HepG2 (cell line): ENCODE data around the gene CLPSL2. TPM values are rescaled to one million over a fixed set of nuclear protein-coding genes. Genes with fewer than 3 reads are reported as not detected.
A peak's percentile ranks its signal among the peaks of the same experiment; 100 is the strongest.

Experiments
- AKAP8 ChIP-seq: sonication (generic); formaldehyde crosslinking; IDR thresholded peaks from 2 replicates; pipeline ENCODE4 v1.5.1; 2020; ENCODE audit warnings: mild to moderate bottlenecking, missing genetic modification reagents
- AKNA ChIP-seq: sonication (generic); formaldehyde crosslinking; IDR thresholded peaks from 2 replicates; pipeline ENCODE4 v1.4.0; 2020; ENCODE audit warnings: missing genetic modification reagents, borderline replicate concordance
- BCL6 ChIP-seq: IDR thresholded peaks from 2 replicates; pipeline ENCODE4 v1.6.1; 2016; ENCODE audit warnings: missing genetic modification reagents, missing compliant biosample characterization
- EP300 ChIP-seq, 3 experiments: sonication (generic) in 1 of 3; formaldehyde crosslinking in 1 of 3; IDR thresholded peaks; 2 replicates each; pipeline versions ENCODE4 v1.5.1 to v1.6.1; 2011 to 2020; ENCODE audit warnings: low read depth in 2 of 3, low read length in 2 of 3, borderline replicate concordance in 1 of 3, improper control_type of control experiment in 1 of 3, mild to moderate bottlenecking in 1 of 3, missing genetic modification reagents in 1 of 3, moderate library complexity in 1 of 3
- FOXP1 ChIP-seq, 2 experiments: fragments of 450-650 bp in 1 of 2; IDR thresholded peaks; 2 replicates each; pipeline ENCODE4 v1.6.1; 2017 to 2018; ENCODE audit warnings: antibody characterized with exemption in 1 of 2
- GMEB1 ChIP-seq: sonication (generic); formaldehyde crosslinking; IDR thresholded peaks from 2 replicates; pipeline ENCODE4 v1.5.1; 2020; ENCODE audit warnings: missing genetic modification reagents, mild to moderate bottlenecking, borderline replicate concordance
- JDP2 ChIP-seq: sonication (generic); formaldehyde crosslinking; IDR thresholded peaks from 2 replicates; pipeline ENCODE4 v1.8.1; 2022; ENCODE audit warnings: missing genetic modification reagents, borderline replicate concordance
- KDM3A ChIP-seq: IDR thresholded peaks from 2 replicates; pipeline ENCODE4 v1.6.1; 2018; ENCODE audit warnings: low read depth, missing compliant biosample characterization
- NR2F6 ChIP-seq, 2 experiments: IDR thresholded peaks; 2 replicates each; pipeline ENCODE4 v1.6.1; 2016; ENCODE audit warnings: antibody characterized with exemption in 1 of 2, mild to moderate bottlenecking in 1 of 2
- PITX1 ChIP-seq: sonication (generic); formaldehyde crosslinking; IDR thresholded peaks from 2 replicates; pipeline ENCODE4 v1.5.1; 2020; ENCODE audit warnings: mild to moderate bottlenecking, missing genetic modification reagents
- RBM22 ChIP-seq: fragments of 200-400 bp; formaldehyde crosslinking; optimal IDR thresholded peaks from 2 replicates; pipeline ENCODE3; 2017; ENCODE audit warnings: mild to moderate bottlenecking, low read length, moderate library complexity
- SAFB2 ChIP-seq: sonication (generic); formaldehyde crosslinking; IDR thresholded peaks from 2 replicates; pipeline ENCODE4 v1.5.1; 2020; ENCODE audit warnings: missing genetic modification reagents, low read depth, mild to moderate bottlenecking, borderline replicate concordance
- SNAI1 ChIP-seq: sonication (generic); formaldehyde crosslinking; IDR thresholded peaks from 2 replicates; pipeline ENCODE4 v1.5.0; 2020; ENCODE audit warnings: mild to moderate bottlenecking, missing genetic modification reagents, borderline replicate concordance
- STAG1 ChIP-seq: sonication (generic); formaldehyde crosslinking; IDR thresholded peaks from 2 replicates; pipeline ENCODE4 v1.4.0; 2020; ENCODE audit warnings: missing genetic modification reagents
- ZFP62 ChIP-seq: sonication (generic); formaldehyde crosslinking; IDR thresholded peaks from 2 replicates; pipeline ENCODE4 v1.4.0; 2020; ENCODE audit warnings: missing genetic modification reagents
- ZNF138 ChIP-seq: sonication (generic); formaldehyde crosslinking; IDR thresholded peaks from 2 replicates; pipeline ENCODE4 v1.5.0; 2020; ENCODE audit warnings: mild to moderate bottlenecking, low read depth, missing genetic modification reagents
- ZNF143 ChIP-seq: sonication (generic); formaldehyde crosslinking; IDR thresholded peaks from 2 replicates; pipeline ENCODE4 v1.4.0; 2020; ENCODE audit warnings: missing genetic modification reagents
- ZNF619 ChIP-seq: sonication (generic); formaldehyde crosslinking; IDR thresholded peaks from 2 replicates; pipeline ENCODE4 v1.4.0; 2020; ENCODE audit warnings: mild to moderate bottlenecking, missing genetic modification reagents
- ZNF770 ChIP-seq: sonication (generic); formaldehyde crosslinking; IDR thresholded peaks from 2 replicates; pipeline ENCODE4 v1.5.0; 2020; ENCODE audit warnings: mild to moderate bottlenecking, missing genetic modification reagents
- ZNF83 ChIP-seq: sonication (generic); formaldehyde crosslinking; IDR thresholded peaks from 2 replicates; pipeline ENCODE4 v1.4.0; 2020; ENCODE audit warnings: missing genetic modification reagents, mild to moderate bottlenecking, borderline replicate concordance
- polyA plus RNA-seq, 8 experiments: library from polyadenylated mRNA; depleted of rRNA in 3 of 8; stranded (reverse) in 7 of 8; unstranded in 1 of 8; fragments of >200 nt; fragmentation: Illumina TruSeq in 4 of 8; extraction: Trizol in 4 of 8; gene quantifications; 2 replicates each; pipeline versions ENCODE4 v1.2.1 to v1.2.3, GENCODE V29; 2011 to 2016; ENCODE audit warnings: low read depth in 4 of 8, missing spikeins in 1 of 8, mixed read lengths in 1 of 8; ENCODE audit not compliant: insufficient read depth in 1 of 8
- total RNA-seq, 5 experiments: library from RNA; depleted of rRNA; stranded (reverse); fragments of >200 nt; fragmentation: Illumina TruSeq; extraction: Trizol; gene quantifications; 2 replicates each; pipeline ENCODE4 v1.2.3, GENCODE V29; 2016; ENCODE audit warnings: low read depth in 1 of 5

CLPSL2 gene
- total and polyA plus RNA-seq, 2 of the 13 experiments (the other 11 are each of a cell fraction or from before 2014, with no cell fraction given), result not detected

DNA sequence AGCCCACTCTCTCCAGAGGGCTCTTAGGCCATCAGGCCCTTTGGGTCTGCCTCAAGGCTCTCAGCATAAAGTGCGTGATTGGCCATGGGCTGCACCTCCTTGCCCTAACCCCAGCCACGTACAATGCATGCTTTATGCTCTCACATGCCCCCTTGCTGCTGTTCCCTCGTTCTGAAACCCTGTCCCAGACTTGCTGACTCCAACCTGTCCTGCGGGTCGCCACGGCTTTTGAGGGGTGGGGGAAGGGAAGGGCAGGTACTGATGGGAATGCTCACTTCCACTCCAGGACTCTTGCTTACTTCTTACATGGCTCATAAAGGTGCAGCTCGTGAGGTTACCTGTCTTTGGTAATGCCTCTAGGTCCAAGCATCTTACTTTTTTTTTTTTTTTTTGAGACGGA, 33.6 kb upstream of the CLPSL2 start (continued):
- TF ChIP-seq AKAP8 (CRISPR knock-in tag), result no peak
- TF ChIP-seq NR2F6 (IDR thresholded peaks at IDR 0.05), result no peak
- peak; percentile 28; the same call in 1 of the 2 replicates for TF ChIP-seq NR2F6 (CRISPR knock-in tag; IDR thresholded peaks at IDR 0.05)
- no peak for TF ChIP-seq RBM22
- TF ChIP-seq KDM3A (CRISPR knock-in tag), result no peak
- no peak for TF ChIP-seq JDP2
- TF ChIP-seq BCL6 (CRISPR knock-in tag), result no peak
- TF ChIP-seq ZNF138 (CRISPR knock-in tag), result no peak
- no peak for TF ChIP-seq ZNF770 (CRISPR knock-in tag)
- TF ChIP-seq ZFP62 (CRISPR knock-in tag), result no peak
- no peak for TF ChIP-seq FOXP1 (IDR thresholded peaks at IDR 0.05)
- no peak for TF ChIP-seq FOXP1 (CRISPR knock-in tag; IDR thresholded peaks at IDR 0.05)
- no peak for TF ChIP-seq AKNA (CRISPR knock-in tag)
- TF ChIP-seq EP300 (IDR thresholded peaks at IDR 0.05; ENCODE audit: low read depth in 2 of 2, low read length in 2 of 2), result peak; percentile 23 to 36; a peak in 2 of 4 replicates
- TF ChIP-seq EP300 (CRISPR knock-in tag; IDR thresholded peaks at IDR 0.05; ENCODE audit: borderline replicate concordance), result peak; percentile 55; the same call in 1 of the 2 replicates
- no peak for TF ChIP-seq ZNF83 (CRISPR knock-in tag)
- no peak for TF ChIP-seq SNAI1 (CRISPR knock-in tag)
- 0 out of 2 replicates have a peak, but pooled peaks have one; percentile 5 for TF ChIP-seq STAG1 (CRISPR knock-in tag)
- no peak for TF ChIP-seq GMEB1 (CRISPR knock-in tag)
- no peak for TF ChIP-seq ZNF143 (CRISPR knock-in tag)
- no peak for TF ChIP-seq ZNF619
- TF ChIP-seq PITX1, result peak; percentile 69; the same call in 1 of the 2 replicates
- no peak for TF ChIP-seq SAFB2
